ENCODE data around the gene SLC17A9.

The SLC17A9 gene, protein sequence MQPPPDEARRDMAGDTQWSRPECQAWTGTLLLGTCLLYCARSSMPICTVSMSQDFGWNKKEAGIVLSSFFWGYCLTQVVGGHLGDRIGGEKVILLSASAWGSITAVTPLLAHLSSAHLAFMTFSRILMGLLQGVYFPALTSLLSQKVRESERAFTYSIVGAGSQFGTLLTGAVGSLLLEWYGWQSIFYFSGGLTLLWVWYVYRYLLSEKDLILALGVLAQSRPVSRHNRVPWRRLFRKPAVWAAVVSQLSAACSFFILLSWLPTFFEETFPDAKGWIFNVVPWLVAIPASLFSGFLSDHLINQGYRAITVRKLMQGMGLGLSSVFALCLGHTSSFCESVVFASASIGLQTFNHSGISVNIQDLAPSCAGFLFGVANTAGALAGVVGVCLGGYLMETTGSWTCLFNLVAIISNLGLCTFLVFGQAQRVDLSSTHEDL

DNA sequence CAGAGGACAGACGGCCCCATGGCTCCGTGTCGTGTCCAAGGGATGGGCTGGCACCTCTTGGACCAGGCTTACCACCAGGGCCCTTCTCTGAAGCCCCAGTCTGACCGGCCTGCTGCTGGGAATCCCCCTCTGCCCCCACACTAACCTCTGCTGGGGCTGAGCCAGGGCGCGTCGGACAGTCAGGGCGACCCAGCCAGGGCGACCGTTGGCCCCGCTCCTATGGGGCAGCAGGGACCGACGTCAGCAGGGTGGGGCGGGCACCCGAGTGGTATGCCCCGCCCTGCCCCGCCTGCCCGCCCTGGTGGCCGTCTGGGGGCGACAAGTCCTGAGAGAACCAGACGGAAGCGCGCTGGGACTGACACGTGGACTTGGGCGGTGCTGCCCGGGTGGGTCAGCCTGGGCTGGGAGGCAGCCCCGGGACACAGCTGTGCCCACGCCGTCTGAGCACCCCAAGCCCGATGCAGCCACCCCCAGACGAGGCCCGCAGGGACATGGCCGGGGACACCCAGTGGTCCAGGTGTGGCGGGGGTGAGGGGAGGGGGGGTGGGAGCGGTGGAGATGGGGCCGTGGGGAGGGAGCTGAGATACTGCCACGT lies at the start of gene SLC17A9:
SLC17A9 (plus strand) TSS at position 337 of the 595 bp plus-strand sequence; CDS start at position 459, 122 bp downstream.
- H3K9me3 Mint-ChIP-seq: peaks cover 9% of the 10 kb centered on the region
- no peaks in the 10 kb centered on the region for H3K27me3 Mint-ChIP-seq
- intact Hi-C loops (cut with micrococcal nuclease): loop anchor here (2.0 to 5.0 kb wide), 2 partner anchors 14 to 90 kb away; partner anchors contain the start of genes GID8 and TCFL5
- H3K4me3 Mint-ChIP-seq: peak within 1 kb of the TSS; percentile 73
- H3K4me1 Mint-ChIP-seq (ENCODE audit: low read depth): peaks cover 74% of the 10 kb centered on the region
- H3K36me3 Mint-ChIP-seq (ENCODE audit: low read depth): peaks cover 54% of the 10 kb centered on the region
- peak within 1 kb of the TSS; percentile 88 for H3K27ac Mint-ChIP-seq

DNA sequence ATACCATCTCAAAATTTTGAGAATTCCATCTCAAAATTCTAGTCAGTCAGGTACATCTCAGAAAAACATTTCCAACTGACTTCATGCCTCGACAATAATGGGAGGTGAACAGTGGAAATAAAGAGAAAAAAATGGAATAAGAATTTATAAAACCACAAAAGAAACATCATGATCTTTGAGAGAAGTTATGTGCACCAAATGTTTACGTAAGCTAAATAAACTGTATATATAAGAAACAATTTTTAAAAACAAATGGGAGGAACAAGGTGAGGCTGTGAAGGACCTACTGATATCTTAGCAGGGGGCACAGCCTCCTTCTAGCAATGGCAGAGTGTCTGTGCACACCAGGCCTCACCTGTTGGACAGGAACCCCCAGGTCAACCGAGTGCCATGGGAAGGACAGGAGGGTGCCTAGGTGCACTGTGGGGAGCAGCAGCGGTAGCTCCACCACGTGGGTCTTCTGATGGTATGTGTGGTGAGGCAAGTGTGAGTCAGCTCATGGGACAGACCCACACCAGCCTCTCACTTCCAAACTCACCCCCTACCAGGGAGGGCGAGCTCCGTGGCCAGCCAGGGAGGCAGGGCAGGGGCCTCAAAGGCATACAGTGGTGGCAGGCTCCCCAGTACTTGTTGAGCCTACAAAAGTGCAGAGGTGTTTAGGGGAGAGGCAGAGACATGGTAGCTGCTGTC lies 49.4 kb upstream of the SLC17A9 start:
- no peak overlapping the region for H3K4me3 Mint-ChIP-seq
- peaks cover 15% of the 10 kb centered on the region for H3K4me1 Mint-ChIP-seq (ENCODE audit: low read depth)
- peaks cover 71% of the 10 kb centered on the region for H3K36me3 Mint-ChIP-seq (ENCODE audit: low read depth)
- intact Hi-C loops (cut with micrococcal nuclease): loop anchor here (5.0 to 10.0 kb wide), 2 partner anchors 34 to 102 kb away; partner anchors contain the start of genes BHLHE23 and GID8
- H3K27ac Mint-ChIP-seq: no peak overlapping the region
- no peaks in the 10 kb centered on the region for H3K27me3 Mint-ChIP-seq
- no peaks in the 10 kb centered on the region for H3K9me3 Mint-ChIP-seq

DNA sequence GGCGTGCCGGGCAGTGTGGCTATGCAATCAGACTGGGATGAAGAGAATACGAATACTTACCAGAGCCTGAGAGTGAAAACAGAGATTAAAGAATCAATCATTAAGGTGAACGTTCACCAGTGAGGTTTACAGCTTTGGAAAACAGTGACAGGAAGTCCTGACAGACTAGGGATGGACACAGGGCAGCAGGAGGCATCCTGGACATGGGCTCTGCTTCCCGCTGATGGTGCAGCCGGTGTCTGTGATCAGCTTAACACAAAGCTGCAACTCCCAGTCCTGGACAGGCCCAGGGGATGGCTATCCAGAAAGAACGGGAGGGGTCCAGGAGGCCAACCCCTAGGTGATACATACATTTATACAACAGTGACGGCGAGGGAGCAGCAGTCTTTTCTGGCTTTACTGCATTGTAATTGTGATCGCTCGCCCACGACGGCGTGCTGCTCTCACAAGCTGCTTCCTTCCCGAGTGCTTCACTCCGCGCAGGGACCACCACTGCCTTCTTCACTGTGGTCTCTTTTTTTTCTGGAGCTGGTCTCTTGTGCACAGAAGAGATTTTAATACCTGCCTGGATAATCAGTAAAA lies 46.9 kb upstream of the SLC17A9 start:
- peaks cover 96% of the 10 kb centered on the region for H3K36me3 Mint-ChIP-seq (ENCODE audit: low read depth)
- no peak overlapping the region for H3K4me3 Mint-ChIP-seq
- H3K27me3 Mint-ChIP-seq: no peaks in the 10 kb centered on the region
- H3K27ac Mint-ChIP-seq: no peak overlapping the region
- peaks cover 14% of the 10 kb centered on the region for H3K4me1 Mint-ChIP-seq (ENCODE audit: low read depth)
- intact Hi-C loops (cut with micrococcal nuclease): loop anchor here (10.0 kb wide), 1 partner anchor 99 kb away; the partner anchor contains the start of gene BHLHE23
- H3K9me3 Mint-ChIP-seq: no peaks in the 10 kb centered on the region

DNA sequence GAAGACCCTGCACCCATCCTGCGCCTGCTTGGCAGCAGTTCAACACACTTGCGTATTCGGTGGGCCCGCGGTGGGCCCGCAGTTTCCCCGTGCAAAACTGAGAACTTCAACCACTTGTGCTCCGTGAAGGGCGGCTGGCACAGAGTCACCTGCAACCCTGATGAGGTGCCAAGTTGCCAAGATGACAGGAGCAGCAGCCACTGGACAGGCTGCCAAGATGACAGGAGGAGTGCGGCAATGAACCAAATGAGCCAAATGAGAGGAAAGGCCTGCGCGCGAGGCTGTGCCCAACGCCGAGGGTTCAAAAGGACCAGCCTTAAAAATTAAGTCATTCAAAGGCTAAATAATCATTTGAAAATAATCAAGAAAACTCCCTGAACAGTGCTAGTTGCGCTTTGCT lies 46.3 kb upstream of the SLC17A9 start:
- intact Hi-C loops (cut with micrococcal nuclease): loop anchor here (10.0 kb wide), 1 partner anchor 99 kb away; the partner anchor contains the start of gene BHLHE23
- Mint-ChIP-seq H3K27me3 (no peaks in the 10 kb centered on the region), H3K36me3 (ENCODE audit: low read depth) (peaks cover 100% of the 10 kb centered on the region), H3K4me3 (no peak overlapping the region), H3K27ac (no peak overlapping the region), H3K4me1 (ENCODE audit: low read depth) (peaks cover 9% of the 10 kb centered on the region), H3K9me3 (no peaks in the 10 kb centered on the region)

DNA sequence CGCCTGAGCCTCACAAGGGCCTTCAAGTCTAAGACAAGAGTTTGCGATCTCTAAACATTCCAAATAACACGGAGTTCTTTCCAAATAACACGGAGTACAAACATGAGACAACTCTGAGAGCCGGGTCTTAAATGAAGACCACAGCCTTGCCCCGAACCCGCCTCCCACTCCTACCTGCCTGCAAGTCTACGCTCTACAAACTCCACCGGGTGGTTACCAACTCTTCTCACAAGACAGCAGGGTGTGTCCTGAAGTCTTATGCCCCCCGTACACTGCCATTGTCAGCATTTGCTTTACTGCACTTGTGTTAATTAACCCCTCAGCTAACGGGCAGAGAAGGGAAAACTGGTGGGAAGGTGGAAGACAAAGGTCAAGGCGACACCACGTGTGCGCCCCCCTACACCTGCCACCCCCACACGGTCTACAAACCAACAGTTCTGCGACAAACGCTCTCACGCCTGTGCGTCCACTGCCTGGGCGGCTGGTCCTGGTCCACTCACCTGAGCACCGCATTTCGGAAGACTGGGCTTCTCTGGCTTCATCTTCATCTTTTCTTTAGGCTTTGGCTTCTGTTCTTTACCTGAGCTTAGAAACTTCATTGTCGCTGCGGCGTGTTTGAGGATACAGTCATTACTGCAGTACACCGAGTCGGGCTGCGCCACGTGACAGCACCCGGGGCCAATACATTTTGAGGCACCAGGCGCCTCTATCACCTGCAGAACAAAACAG lies 45.7 kb upstream of the SLC17A9 start:
- intact Hi-C loops (cut with micrococcal nuclease): loop anchor here (10.0 kb wide), 1 partner anchor 98 kb away; the partner anchor contains the start of gene BHLHE23
- H3K4me3 Mint-ChIP-seq: no peak overlapping the region
- H3K27ac Mint-ChIP-seq: no peak overlapping the region
- peaks cover 12% of the 10 kb centered on the region for H3K4me1 Mint-ChIP-seq (ENCODE audit: low read depth)
- no peaks in the 10 kb centered on the region for H3K9me3 Mint-ChIP-seq
- no peaks in the 10 kb centered on the region for H3K27me3 Mint-ChIP-seq
- H3K36me3 Mint-ChIP-seq (ENCODE audit: low read depth): peaks cover 100% of the 10 kb centered on the region

DNA sequence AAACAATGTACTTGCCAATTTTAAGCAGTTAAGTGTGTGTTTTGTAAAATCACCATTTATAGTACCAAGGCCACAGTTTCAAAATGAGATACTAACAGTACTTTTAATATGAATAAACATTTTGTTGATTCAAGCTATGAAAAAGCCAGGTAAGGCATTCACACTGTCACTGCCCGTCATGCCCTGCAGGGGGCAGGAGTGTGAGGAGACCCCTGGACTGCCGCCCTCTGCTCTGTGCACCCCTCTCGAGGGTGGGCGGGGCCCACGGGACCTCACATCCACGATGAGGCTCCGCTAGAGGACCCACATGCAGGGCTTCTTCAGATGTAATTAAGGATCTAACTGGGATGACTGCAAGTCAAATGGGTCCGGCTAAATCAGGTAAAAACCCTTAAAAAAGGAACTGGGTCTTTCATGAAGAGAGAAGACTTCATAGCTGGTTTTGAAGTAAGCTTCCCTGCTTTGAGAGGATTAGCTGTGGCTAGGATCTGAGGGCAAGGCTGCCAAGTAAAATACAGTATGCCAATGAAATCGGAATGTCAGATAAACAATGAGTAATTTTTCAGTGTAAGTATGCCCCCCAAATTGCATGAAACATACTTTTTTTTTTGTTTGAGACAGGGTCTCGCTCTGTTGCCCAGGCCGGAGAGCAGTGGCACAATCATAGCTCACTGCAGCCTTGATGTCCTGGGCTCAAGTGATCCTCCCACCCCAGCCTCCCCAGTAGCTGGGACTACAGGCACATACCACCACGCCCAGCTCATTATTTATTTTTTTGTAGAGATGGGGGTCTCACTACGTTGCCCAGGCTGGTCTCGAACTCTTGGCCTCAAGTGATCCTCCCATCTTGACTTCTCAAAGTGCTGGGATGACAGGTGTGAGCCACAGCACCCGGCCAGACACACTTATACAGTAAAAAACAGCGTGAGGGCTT lies 44.9 kb upstream of the SLC17A9 start:
- no peaks in the 10 kb centered on the region for H3K9me3 Mint-ChIP-seq
- H3K4me3 Mint-ChIP-seq: no peak overlapping the region
- H3K27ac Mint-ChIP-seq: no peak overlapping the region
- peaks cover 16% of the 10 kb centered on the region for H3K4me1 Mint-ChIP-seq (ENCODE audit: low read depth)
- H3K27me3 Mint-ChIP-seq: no peaks in the 10 kb centered on the region
- intact Hi-C loops (cut with micrococcal nuclease): loop anchor here (10.0 kb wide), 1 partner anchor 97 kb away; the partner anchor contains the start of gene BHLHE23
- peaks cover 98% of the 10 kb centered on the region for H3K36me3 Mint-ChIP-seq (ENCODE audit: low read depth)

DNA sequence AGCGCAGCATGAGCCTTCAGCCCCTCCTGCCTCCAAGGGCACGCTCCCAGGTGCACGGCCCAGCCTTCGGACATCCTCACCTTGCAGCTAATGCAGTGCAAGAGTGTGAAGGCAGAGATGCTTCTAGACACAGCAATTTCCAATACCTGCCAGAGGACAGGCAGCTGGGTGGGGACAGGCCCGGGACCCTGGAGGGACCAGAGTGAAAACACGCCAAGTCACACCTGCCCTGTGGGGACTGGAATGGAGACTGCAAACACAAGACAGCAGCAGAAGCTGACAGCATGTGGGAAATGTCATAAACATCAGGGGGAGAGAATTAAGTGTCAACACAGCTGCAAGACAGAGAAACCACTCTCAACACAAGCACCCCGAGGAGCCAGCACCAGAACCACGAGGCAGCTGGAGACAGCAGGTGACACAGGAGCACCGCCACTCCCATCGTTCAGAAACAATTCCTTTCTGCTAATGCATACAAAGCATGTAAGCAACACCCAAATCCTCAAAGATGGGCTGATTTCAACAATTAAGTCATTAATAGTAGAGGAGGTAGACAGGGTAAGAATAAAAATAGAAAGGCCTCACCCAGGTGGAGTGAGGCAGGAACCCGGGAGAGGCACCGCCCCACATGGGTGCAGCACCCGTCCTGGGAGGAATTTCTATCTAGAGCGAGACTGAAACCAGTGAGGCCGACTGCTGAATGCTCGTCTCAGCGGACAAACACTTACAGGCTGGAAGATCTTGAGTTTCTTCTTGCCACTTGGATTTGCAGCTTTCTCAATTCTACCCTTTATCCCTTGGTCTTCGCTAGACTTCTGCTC lies 43.3 kb upstream of the SLC17A9 start:
- intact Hi-C loops (cut with micrococcal nuclease): loop anchor here (10.0 kb wide), 1 partner anchor 96 kb away; the partner anchor contains the start of gene BHLHE23
- H3K4me1 Mint-ChIP-seq (ENCODE audit: low read depth): peaks cover 23% of the 10 kb centered on the region
- H3K9me3 Mint-ChIP-seq: no peaks in the 10 kb centered on the region
- no peak overlapping the region for H3K4me3 Mint-ChIP-seq
- no peak overlapping the region for H3K27ac Mint-ChIP-seq
- no peaks in the 10 kb centered on the region for H3K27me3 Mint-ChIP-seq
- H3K36me3 Mint-ChIP-seq (ENCODE audit: low read depth): peaks cover 98% of the 10 kb centered on the region

DNA sequence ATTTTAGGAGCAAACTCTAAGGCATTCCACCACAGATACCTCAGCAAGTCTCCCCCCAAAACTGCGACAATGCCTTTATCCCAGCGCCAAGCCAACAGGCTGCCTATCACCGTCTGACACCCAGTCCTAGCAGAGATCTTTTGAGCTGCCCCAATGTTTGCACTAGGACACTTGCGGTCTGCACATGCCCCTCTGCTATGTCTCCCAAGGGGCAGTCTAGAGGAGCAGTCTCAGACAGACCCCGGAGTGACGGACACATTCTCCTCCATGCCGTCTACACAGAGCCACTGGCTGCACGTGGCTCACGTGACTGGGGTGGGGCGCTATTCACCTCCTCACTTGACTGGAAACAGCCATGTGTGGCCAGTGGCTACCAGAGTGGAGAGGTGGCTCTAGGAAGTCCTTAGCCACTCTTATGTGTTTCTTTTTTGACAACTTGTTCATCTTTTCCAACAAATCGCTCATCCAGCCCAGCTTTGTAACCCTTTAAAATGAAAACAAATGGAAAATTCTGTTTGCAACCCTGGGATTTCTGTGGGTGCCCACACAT lies 42.2 kb upstream of the SLC17A9 start:
- peaks cover 98% of the 10 kb centered on the region for H3K36me3 Mint-ChIP-seq (ENCODE audit: low read depth)
- no peak overlapping the region for H3K27ac Mint-ChIP-seq
- no peaks in the 10 kb centered on the region for H3K9me3 Mint-ChIP-seq
- intact Hi-C loops (cut with micrococcal nuclease): no loop called here
- H3K27me3 Mint-ChIP-seq: no peaks in the 10 kb centered on the region
- no peak overlapping the region for H3K4me3 Mint-ChIP-seq
- peaks cover 33% of the 10 kb centered on the region for H3K4me1 Mint-ChIP-seq (ENCODE audit: low read depth)

DNA sequence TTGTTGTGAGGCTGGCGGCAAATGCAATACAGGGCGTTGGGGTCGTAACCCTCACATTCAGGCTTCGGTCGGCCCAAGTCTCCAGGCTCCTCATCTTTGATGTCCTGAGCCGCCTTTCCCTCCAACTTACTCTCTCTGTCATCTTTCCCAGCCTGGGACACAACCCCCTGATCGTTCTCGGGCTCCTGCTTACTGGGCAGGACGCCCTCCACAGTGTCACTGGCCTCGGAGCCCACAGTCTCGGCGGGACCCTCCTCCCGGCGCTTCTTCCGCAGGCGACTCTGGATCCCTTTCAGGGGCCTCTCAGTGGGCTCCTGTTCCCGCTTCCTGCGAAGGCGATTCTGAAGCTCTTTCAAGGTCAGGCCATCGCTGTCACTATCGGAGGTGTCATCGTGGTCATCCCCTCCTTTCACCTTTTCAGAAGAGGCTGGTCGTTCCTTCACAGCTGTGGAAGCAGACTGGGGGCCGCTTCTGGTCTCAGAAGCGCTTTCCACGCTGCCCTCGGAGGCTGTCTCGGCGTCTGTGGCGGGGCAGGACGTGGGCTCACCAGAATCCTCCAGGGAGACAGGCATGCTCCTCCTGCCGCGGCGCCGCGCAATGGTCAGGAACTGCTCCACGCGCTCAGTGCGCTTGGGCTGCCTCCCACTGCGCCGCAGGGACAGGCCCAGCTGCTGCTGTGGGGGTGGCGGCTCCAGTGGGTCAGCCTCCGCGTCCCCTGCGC lies 41.6 kb upstream of the SLC17A9 start:
- intact Hi-C loops (cut with micrococcal nuclease): no loop called here
- Mint-ChIP-seq H3K36me3 (ENCODE audit: low read depth) (peaks cover 91% of the 10 kb centered on the region), H3K27me3 (no peaks in the 10 kb centered on the region), H3K4me1 (ENCODE audit: low read depth) (peaks cover 37% of the 10 kb centered on the region), H3K4me3 (no peak overlapping the region), H3K9me3 (no peaks in the 10 kb centered on the region), H3K27ac (no peak overlapping the region)

DNA sequence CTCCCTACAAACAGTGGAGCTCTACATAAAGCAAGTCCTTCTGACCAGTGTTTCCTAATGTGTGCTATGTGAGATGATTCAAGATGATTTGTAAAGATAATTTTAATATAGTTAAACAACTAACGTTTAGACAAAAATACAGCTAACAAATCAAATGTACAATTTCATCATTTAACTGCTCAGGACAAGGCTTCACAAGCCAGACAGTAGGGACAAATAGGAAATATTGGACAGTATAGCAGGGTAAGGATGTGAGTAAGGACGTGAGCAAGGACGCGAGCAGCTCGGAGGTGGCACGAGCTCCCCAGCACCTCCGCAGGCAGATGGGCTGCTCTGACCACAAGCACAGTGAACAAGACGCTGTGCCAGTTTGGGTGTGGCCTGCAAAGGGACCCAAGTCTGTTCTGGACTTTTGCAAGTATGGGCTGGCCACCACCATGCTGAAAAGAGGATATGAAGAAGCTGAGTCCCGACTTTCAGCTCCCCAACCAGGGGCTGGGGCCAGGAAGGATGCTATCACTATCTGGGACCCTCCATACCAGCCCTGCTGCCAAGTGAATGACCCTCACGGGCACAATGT lies 40.7 kb upstream of the SLC17A9 start:
- Mint-ChIP-seq H3K27me3 (no peaks in the 10 kb centered on the region), H3K27ac (peak overlapping the region; percentile 60), H3K4me3 (no peak overlapping the region), H3K36me3 (ENCODE audit: low read depth) (peaks cover 83% of the 10 kb centered on the region), H3K9me3 (no peaks in the 10 kb centered on the region), H3K4me1 (ENCODE audit: low read depth) (peaks cover 41% of the 10 kb centered on the region)
- intact Hi-C loops (cut with micrococcal nuclease): no loop called here

Measured in dendritic cell treated with granulocyte-macrophage colony-stimulating factor and Interleukin-4, amounts not matched to agents 40 ng/mL and 50 ng/mL, for 4 days (primary cell).